Uterus (tissue), 2 donors: ENCODE data around the gene CRCP.
"Not testable (repeated sequence)": the region's sequence is repeated elsewhere in the genome, so short reads cannot be mapped to it uniquely, and the experiment has no call there.

ENCODE experiments used
- CTCF ChIP-seq, 4 experiments: fragments of 200-600 bp in 2 of 4; fragments of 450-650 bp in 2 of 4; sonication (generic) in 2 of 4; IDR thresholded peaks; one replicate each; pipeline ENCODE4 v1.5.1; 2016 to 2019; ENCODE audit warnings: antibody characterized with exemption in 4 of 4, mild to moderate bottlenecking in 2 of 4, moderate library complexity in 1 of 4
- POLR2A ChIP-seq, 2 donors: fragments of 450-650 bp; IDR thresholded peaks; one replicate each; pipeline ENCODE4 v1.6.1; 2016; ENCODE audit warnings: antibody characterized with exemption in 2 of 2, mild to moderate bottlenecking in 1 of 2, moderate library complexity in 1 of 2

- not testable (repeated sequence) for TF ChIP-seq CTCF, POLR2A (IDR thresholded peaks at IDR 0.05)
These were observed 12.5 kb upstream of the CRCP start for GRCh38 chr7:66102168-66102567.
